PFSK-1 (cell line): ENCODE data around the gene EXD2.

Experiments
- POLR2AphosphoS5 ChIP-seq: IDR thresholded peaks from 2 replicates; pipeline ENCODE4 v1.6.1; 2012; ENCODE audit warnings: low read depth, mild to moderate bottlenecking, control low read depth, low read length, moderate library complexity
- REST ChIP-seq, 2 experiments: IDR thresholded peaks; 2 replicates each; pipeline versions ENCODE4 v1.6.1 to v1.8.0; 2011 to 2012; ENCODE audit warnings: low read depth in 2 of 2, low read length in 2 of 2, control low read depth in 1 of 2, inconsistent platforms in 1 of 2, mild to moderate bottlenecking in 1 of 2, moderate library complexity in 1 of 2; ENCODE audit not compliant: insufficient read depth in 1 of 2
- SIN3A ChIP-seq: IDR thresholded peaks from 2 replicates; pipeline ENCODE4 v1.6.1; 2012; ENCODE audit warnings: mild to moderate bottlenecking, low read length, moderate library complexity, borderline replicate concordance; ENCODE audit not compliant: insufficient read depth
- TAF1 ChIP-seq: IDR thresholded peaks from 2 replicates; pipeline ENCODE4 v1.6.1; 2012; ENCODE audit warnings: low read length, control low read depth, borderline replicate concordance; ENCODE audit not compliant: insufficient read depth

GRCh38 chr14:69291891-69292561 lies 100.7 kb downstream of the EXD2 start:
- no peak for TF ChIP-seq SIN3A
- no peak for TF ChIP-seq POLR2AphosphoS5
- TF ChIP-seq REST (IDR thresholded peaks at IDR 0.05; ENCODE audit: insufficient read depth in 1 of 2, low read depth in 2 of 2, low read length in 2 of 2) = no peak
- no peak for TF ChIP-seq TAF1
